ENCODE results near the gene MAPRE2.

DNA sequence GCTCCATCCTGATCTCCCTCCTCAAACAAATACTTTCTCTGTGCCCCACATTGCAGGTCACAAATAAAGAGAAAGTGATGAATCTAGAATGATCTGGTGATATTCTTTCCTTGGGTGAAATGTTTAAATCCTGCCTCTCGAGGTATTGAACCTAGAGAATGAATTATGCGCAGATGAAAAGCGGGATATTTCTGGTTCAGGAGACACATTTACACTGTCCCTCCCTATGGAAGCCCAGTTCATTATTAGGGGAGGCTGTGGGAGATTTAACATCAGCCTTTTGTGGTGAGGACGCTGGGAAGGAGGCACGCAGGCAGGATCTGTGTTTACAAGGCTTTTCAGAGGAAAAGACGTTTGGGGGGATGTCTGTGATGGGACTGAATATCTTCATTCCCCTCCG, 20.6 kb downstream of the MAPRE2 start:
- TF ChIP-seq CTCF (IDR thresholded peaks at IDR 0.05) (no peak), POLR2A (IDR thresholded peaks at IDR 0.05; ENCODE audit: low read depth) (no peak), EP300 (IDR thresholded peaks at IDR 0.05) (no peak)
